ENCODE results near the gene THAP12. TPM values are rescaled to one million over a fixed set of nuclear protein-coding genes. Genes with fewer than 3 reads are reported as not detected.

THAP12 gene
- total and polyA plus RNA-seq, 2 of the 13 experiments (the other 11 are each of a cell fraction or from before 2014, with no cell fraction given) = 18.8 to 51.3 TPM

- TF ChIP-seq ZHX2 (IDR thresholded peaks at IDR 0.05; ENCODE audit: low read depth) (peak; percentile 71; the same call in 1 of the 2 replicates), ZHX2 (CRISPR knock-in tag; IDR thresholded peaks at IDR 0.05; ENCODE audit: borderline replicate concordance) (no peak), CCAR2 (optimal IDR thresholded peaks at IDR 0.05; ENCODE audit: low read depth, low read length) (no peak), ZNF33B (CRISPR knock-in tag; IDR thresholded peaks at IDR 0.05) (no peak), TRIM22 (IDR thresholded peaks at IDR 0.05) (no peak), GABPB1 (CRISPR knock-in tag; IDR thresholded peaks at IDR 0.05) (peak; percentile 93), SPEN (CRISPR knock-in tag; IDR thresholded peaks at IDR 0.05; ENCODE audit: low read depth) (peak; percentile 81), HBP1 (CRISPR knock-in tag; IDR thresholded peaks at IDR 0.05; ENCODE audit: low read depth) (no peak), WIZ (CRISPR knock-in tag; IDR thresholded peaks at IDR 0.05) (no peak), SRY (CRISPR knock-in tag; IDR thresholded peaks at IDR 0.05) (0 out of 2 replicates have a peak, but pooled peaks have one; percentile 52), ZNF687 (CRISPR knock-in tag; IDR thresholded peaks at IDR 0.05) (peak; percentile 88), NR1H2 (CRISPR knock-in tag; IDR thresholded peaks at IDR 0.05; ENCODE audit: borderline replicate concordance, low read depth) (no peak), TP53 (CRISPR knock-in tag; conservative IDR thresholded peaks at IDR 0.05) (no peak), LCORL (IDR thresholded peaks at IDR 0.05) (no peak), LCORL (CRISPR knock-in tag; IDR thresholded peaks at IDR 0.05) (peak; percentile 53), ZNF709 (CRISPR knock-in tag; IDR thresholded peaks at IDR 0.05) (0 out of 2 replicates have a peak, but pooled peaks have one; percentile 52), PPARG (CRISPR knock-in tag; conservative IDR thresholded peaks at IDR 0.05) (peak; percentile 44; the same call in 1 of the 2 replicates)
These were observed at the start of gene THAP12, which contains the start of gene GVQW3 (continued) for GRCh38 chr11:76380977-76381719.

All from HepG2 (cell line).